H1 (cell line): Measurements from ENCODE around the gene RPA3. TPM values are rescaled to one million over a fixed set of nuclear protein-coding genes. Genes with fewer than 3 reads are reported as not detected.

ENCODE experiments used
- EGR1 ChIP-seq: IDR thresholded peaks from 2 replicates; pipeline ENCODE4 v1.6.1; 2011; ENCODE audit warnings: low read depth, low read length, borderline replicate concordance
- SIX5 ChIP-seq: IDR thresholded peaks from 2 replicates; pipeline ENCODE4 v1.6.1; 2011; ENCODE audit warnings: mild to moderate bottlenecking, low read depth, low read length
- TAF7 ChIP-seq: optimal IDR thresholded peaks from 2 replicates; pipeline ENCODE3; 2011; ENCODE audit warnings: low read depth, mild to moderate bottlenecking, inconsistent platforms, low read length, moderate library complexity, borderline replicate concordance
- polyA plus RNA-seq, 7 experiments: library from polyadenylated mRNA; depleted of rRNA in 3 of 7; stranded (reverse) in 5 of 7; unstranded in 2 of 7; fragments of >200 nt in 5 of 7; fragments of 200-250 nt in 2 of 7; gene quantifications; 1 replicate in 5 of 7; 2 replicates in 1 of 7; 4 replicates in 1 of 7; pipeline versions ENCODE4 v1.2.1 to v1.2.3, GENCODE V29; 2011 to 2013; ENCODE audit warnings: missing spikeins in 2 of 7, mixed read lengths in 2 of 7
- total RNA-seq: library from RNA; stranded (reverse); fragmentation: NEBNext Ultra II Directional; extraction: Animal tissue kit (Norgen Biotek cat#: 25700); gene quantifications from 2 replicates; pipeline ENCODE4 v1.2.1, GENCODE V29; 2021
- TF ChIP-seq, protein P1 (sequence below): fragments of 300-600 bp; sonication (generic); IDR thresholded peaks from 2 replicates; pipeline ENCODE4 v1.7.1; 2012; ENCODE audit warnings: low read length, moderate library complexity, mild to moderate bottlenecking, inconsistent platforms; ENCODE audit not compliant: insufficient replicate concordance
- TF ChIP-seq, protein P2 (sequence below): IDR thresholded peaks from 2 replicates; pipeline ENCODE4 v1.6.1; 2012; ENCODE audit warnings: inconsistent platforms

Gene RPA3
- total and polyA plus RNA-seq, 2 of the 8 experiments (the other 6 are each of a cell fraction or from before 2014, with no cell fraction given) = 60.2 to 105 TPM

DNA sequence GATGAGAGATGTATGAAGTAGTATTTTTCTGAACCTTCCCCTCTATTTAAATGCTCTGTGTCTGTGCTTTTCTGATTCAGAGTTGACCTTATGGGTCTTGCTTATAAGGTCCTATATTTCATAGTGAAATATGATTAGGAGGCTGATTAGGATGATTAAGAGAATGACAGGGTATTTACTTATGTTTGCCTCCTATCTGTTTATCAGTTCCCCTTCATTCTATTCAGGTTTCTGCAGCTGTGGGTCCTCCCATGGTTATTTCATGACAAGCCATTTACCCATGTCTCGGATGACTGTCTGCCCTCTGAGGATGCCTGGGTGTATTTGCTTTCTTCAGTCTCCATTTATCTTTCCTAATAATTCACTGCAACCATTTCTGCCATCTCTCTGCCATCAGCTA, 16.9 kb downstream of the RPA3 start (continued):
- TF ChIP-seq, protein P1, sequence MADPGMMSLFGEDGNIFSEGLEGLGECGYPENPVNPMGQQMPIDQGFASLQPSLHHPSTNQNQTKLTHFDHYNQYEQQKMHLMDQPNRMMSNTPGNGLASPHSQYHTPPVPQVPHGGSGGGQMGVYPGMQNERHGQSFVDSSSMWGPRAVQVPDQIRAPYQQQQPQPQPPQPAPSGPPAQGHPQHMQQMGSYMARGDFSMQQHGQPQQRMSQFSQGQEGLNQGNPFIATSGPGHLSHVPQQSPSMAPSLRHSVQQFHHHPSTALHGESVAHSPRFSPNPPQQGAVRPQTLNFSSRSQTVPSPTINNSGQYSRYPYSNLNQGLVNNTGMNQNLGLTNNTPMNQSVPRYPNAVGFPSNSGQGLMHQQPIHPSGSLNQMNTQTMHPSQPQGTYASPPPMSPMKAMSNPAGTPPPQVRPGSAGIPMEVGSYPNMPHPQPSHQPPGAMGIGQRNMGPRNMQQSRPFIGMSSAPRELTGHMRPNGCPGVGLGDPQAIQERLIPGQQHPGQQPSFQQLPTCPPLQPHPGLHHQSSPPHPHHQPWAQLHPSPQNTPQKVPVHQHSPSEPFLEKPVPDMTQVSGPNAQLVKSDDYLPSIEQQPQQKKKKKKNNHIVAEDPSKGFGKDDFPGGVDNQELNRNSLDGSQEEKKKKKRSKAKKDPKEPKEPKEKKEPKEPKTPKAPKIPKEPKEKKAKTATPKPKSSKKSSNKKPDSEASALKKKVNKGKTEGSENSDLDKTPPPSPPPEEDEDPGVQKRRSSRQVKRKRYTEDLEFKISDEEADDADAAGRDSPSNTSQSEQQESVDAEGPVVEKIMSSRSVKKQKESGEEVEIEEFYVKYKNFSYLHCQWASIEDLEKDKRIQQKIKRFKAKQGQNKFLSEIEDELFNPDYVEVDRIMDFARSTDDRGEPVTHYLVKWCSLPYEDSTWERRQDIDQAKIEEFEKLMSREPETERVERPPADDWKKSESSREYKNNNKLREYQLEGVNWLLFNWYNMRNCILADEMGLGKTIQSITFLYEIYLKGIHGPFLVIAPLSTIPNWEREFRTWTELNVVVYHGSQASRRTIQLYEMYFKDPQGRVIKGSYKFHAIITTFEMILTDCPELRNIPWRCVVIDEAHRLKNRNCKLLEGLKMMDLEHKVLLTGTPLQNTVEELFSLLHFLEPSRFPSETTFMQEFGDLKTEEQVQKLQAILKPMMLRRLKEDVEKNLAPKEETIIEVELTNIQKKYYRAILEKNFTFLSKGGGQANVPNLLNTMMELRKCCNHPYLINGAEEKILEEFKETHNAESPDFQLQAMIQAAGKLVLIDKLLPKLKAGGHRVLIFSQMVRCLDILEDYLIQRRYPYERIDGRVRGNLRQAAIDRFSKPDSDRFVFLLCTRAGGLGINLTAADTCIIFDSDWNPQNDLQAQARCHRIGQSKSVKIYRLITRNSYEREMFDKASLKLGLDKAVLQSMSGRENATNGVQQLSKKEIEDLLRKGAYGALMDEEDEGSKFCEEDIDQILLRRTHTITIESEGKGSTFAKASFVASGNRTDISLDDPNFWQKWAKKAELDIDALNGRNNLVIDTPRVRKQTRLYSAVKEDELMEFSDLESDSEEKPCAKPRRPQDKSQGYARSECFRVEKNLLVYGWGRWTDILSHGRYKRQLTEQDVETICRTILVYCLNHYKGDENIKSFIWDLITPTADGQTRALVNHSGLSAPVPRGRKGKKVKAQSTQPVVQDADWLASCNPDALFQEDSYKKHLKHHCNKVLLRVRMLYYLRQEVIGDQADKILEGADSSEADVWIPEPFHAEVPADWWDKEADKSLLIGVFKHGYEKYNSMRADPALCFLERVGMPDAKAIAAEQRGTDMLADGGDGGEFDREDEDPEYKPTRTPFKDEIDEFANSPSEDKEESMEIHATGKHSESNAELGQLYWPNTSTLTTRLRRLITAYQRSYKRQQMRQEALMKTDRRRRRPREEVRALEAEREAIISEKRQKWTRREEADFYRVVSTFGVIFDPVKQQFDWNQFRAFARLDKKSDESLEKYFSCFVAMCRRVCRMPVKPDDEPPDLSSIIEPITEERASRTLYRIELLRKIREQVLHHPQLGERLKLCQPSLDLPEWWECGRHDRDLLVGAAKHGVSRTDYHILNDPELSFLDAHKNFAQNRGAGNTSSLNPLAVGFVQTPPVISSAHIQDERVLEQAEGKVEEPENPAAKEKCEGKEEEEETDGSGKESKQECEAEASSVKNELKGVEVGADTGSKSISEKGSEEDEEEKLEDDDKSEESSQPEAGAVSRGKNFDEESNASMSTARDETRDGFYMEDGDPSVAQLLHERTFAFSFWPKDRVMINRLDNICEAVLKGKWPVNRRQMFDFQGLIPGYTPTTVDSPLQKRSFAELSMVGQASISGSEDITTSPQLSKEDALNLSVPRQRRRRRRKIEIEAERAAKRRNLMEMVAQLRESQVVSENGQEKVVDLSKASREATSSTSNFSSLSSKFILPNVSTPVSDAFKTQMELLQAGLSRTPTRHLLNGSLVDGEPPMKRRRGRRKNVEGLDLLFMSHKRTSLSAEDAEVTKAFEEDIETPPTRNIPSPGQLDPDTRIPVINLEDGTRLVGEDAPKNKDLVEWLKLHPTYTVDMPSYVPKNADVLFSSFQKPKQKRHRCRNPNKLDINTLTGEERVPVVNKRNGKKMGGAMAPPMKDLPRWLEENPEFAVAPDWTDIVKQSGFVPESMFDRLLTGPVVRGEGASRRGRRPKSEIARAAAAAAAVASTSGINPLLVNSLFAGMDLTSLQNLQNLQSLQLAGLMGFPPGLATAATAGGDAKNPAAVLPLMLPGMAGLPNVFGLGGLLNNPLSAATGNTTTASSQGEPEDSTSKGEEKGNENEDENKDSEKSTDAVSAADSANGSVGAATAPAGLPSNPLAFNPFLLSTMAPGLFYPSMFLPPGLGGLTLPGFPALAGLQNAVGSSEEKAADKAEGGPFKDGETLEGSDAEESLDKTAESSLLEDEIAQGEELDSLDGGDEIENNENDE = no peak
- no peak for TF ChIP-seq EGR1
- TF ChIP-seq SIX5 = no peak
- TF ChIP-seq, protein P2, sequence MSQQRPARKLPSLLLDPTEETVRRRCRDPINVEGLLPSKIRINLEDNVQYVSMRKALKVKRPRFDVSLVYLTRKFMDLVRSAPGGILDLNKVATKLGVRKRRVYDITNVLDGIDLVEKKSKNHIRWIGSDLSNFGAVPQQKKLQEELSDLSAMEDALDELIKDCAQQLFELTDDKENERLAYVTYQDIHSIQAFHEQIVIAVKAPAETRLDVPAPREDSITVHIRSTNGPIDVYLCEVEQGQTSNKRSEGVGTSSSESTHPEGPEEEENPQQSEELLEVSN = no peak
- no peak for TF ChIP-seq TAF7
